ENCODE data around the gene ADAMTSL1. TPM values are rescaled to one million over a fixed set of nuclear protein-coding genes. Genes with fewer than 3 reads are reported as not detected.

Gene ADAMTSL1
- total RNA-seq, 2 donors from 2014 or later = not detected

- no peak for ATAC-seq (replicated peaks)
- peaks cover 5% of the 10 kb centered on the region for H3K27me3 Mint-ChIP-seq
- no peak overlapping the region for H3K27ac Mint-ChIP-seq
- H3K4me1 Mint-ChIP-seq = no peaks in the 10 kb centered on the region
- no peaks in the 10 kb centered on the region for H3K36me3 Mint-ChIP-seq (ENCODE audit: low read depth)
- H3K9me3 Mint-ChIP-seq = no peaks in the 10 kb centered on the region
- H3K4me3 Mint-ChIP-seq = no peak overlapping the region
Measured at GRCh38 chr9:18783909-18784308, 310.0 kb downstream of the ADAMTSL1 start.

- peaks cover 5% of the 10 kb centered on the region for H3K27me3 Mint-ChIP-seq
- H3K27ac Mint-ChIP-seq = no peak overlapping the region
- H3K36me3 Mint-ChIP-seq (ENCODE audit: low read depth) = no peaks in the 10 kb centered on the region
- ATAC-seq (replicated peaks) = no peak
- no peak overlapping the region for H3K4me3 Mint-ChIP-seq
- H3K9me3 Mint-ChIP-seq = no peaks in the 10 kb centered on the region
- H3K4me1 Mint-ChIP-seq = no peaks in the 10 kb centered on the region
Measured at GRCh38 chr9:18785604-18786003, 311.7 kb downstream of the ADAMTSL1 start.

GRCh38 chr9:18786196-18786595 is 312.2 kb downstream of the ADAMTSL1 start:
- no peaks in the 10 kb centered on the region for H3K36me3 Mint-ChIP-seq (ENCODE audit: low read depth)
- H3K27me3 Mint-ChIP-seq = peaks cover 5% of the 10 kb centered on the region
- no peaks in the 10 kb centered on the region for H3K9me3 Mint-ChIP-seq
- no peak overlapping the region for H3K27ac Mint-ChIP-seq
- ATAC-seq (replicated peaks) = no peak
- no peak overlapping the region for H3K4me3 Mint-ChIP-seq
- H3K4me1 Mint-ChIP-seq = no peaks in the 10 kb centered on the region

- H3K4me3 Mint-ChIP-seq = no peak overlapping the region
- no peaks in the 10 kb centered on the region for H3K36me3 Mint-ChIP-seq (ENCODE audit: low read depth)
- H3K27ac Mint-ChIP-seq = no peak overlapping the region
- no peak for ATAC-seq (replicated peaks)
- H3K4me1 Mint-ChIP-seq = no peaks in the 10 kb centered on the region
- H3K27me3 Mint-ChIP-seq = peaks cover 5% of the 10 kb centered on the region
- no peaks in the 10 kb centered on the region for H3K9me3 Mint-ChIP-seq
Measured at GRCh38 chr9:18786911-18787650, 313.1 kb downstream of the ADAMTSL1 start.

- no peaks in the 10 kb centered on the region for H3K36me3 Mint-ChIP-seq (ENCODE audit: low read depth)
- H3K27me3 Mint-ChIP-seq = no peaks in the 10 kb centered on the region
- H3K4me1 Mint-ChIP-seq = no peaks in the 10 kb centered on the region
- no peak overlapping the region for H3K27ac Mint-ChIP-seq
- H3K4me3 Mint-ChIP-seq = no peak overlapping the region
- H3K9me3 Mint-ChIP-seq = no peaks in the 10 kb centered on the region
- no peak for ATAC-seq (replicated peaks)
Measured at GRCh38 chr9:18788256-18788655, 314.3 kb downstream of the ADAMTSL1 start.

- H3K36me3 Mint-ChIP-seq (ENCODE audit: low read depth) = no peaks in the 10 kb centered on the region
- no peaks in the 10 kb centered on the region for H3K4me1 Mint-ChIP-seq
- peaks cover 3% of the 10 kb centered on the region for H3K27me3 Mint-ChIP-seq
- no peak overlapping the region for H3K27ac Mint-ChIP-seq
- ATAC-seq (replicated peaks) = no peak
- no peak overlapping the region for H3K4me3 Mint-ChIP-seq
- no peaks in the 10 kb centered on the region for H3K9me3 Mint-ChIP-seq
Measured at GRCh38 chr9:18791074-18791473, 317.1 kb downstream of the ADAMTSL1 start.

- Mint-ChIP-seq H3K27me3 (peaks cover 3% of the 10 kb centered on the region), H3K36me3 (ENCODE audit: low read depth) (no peaks in the 10 kb centered on the region), H3K4me3 (no peak overlapping the region), H3K9me3 (no peaks in the 10 kb centered on the region), H3K4me1 (no peaks in the 10 kb centered on the region), H3K27ac (no peak overlapping the region)
- no peak for ATAC-seq (replicated peaks)
Measured at GRCh38 chr9:18793122-18793521, 319.2 kb downstream of the ADAMTSL1 start.

- no peak overlapping the region for H3K27ac Mint-ChIP-seq
- peaks cover 6% of the 10 kb centered on the region for H3K27me3 Mint-ChIP-seq
- no peaks in the 10 kb centered on the region for H3K4me1 Mint-ChIP-seq
- no peaks in the 10 kb centered on the region for H3K36me3 Mint-ChIP-seq (ENCODE audit: low read depth)
- ATAC-seq (replicated peaks) = no peak
- no peak overlapping the region for H3K4me3 Mint-ChIP-seq
- H3K9me3 Mint-ChIP-seq = no peaks in the 10 kb centered on the region
Measured at GRCh38 chr9:18795947-18796671, 322.2 kb downstream of the ADAMTSL1 start.

- Mint-ChIP-seq H3K4me3 (no peak overlapping the region), H3K4me1 (no peaks in the 10 kb centered on the region), H3K36me3 (ENCODE audit: low read depth) (no peaks in the 10 kb centered on the region), H3K27me3 (peaks cover 6% of the 10 kb centered on the region), H3K9me3 (no peaks in the 10 kb centered on the region), H3K27ac (no peak overlapping the region)
- no peak for ATAC-seq (replicated peaks)
Measured at GRCh38 chr9:18796696-18797270, 322.8 kb downstream of the ADAMTSL1 start.

- H3K27ac Mint-ChIP-seq = no peak overlapping the region
- no peaks in the 10 kb centered on the region for H3K4me1 Mint-ChIP-seq
- peaks cover 6% of the 10 kb centered on the region for H3K27me3 Mint-ChIP-seq
- no peaks in the 10 kb centered on the region for H3K9me3 Mint-ChIP-seq
- ATAC-seq (replicated peaks) = no peak
- H3K36me3 Mint-ChIP-seq (ENCODE audit: low read depth) = no peaks in the 10 kb centered on the region
- H3K4me3 Mint-ChIP-seq = no peak overlapping the region
Measured at GRCh38 chr9:18798106-18798505, 324.2 kb downstream of the ADAMTSL1 start.

GRCh38 chr9:18798508-18799290 is 324.7 kb downstream of the ADAMTSL1 start:
- Mint-ChIP-seq H3K36me3 (ENCODE audit: low read depth) (no peaks in the 10 kb centered on the region), H3K4me1 (no peaks in the 10 kb centered on the region), H3K27me3 (peaks cover 6% of the 10 kb centered on the region), H3K9me3 (no peaks in the 10 kb centered on the region), H3K27ac (no peak overlapping the region), H3K4me3 (no peak overlapping the region)
- no peak for ATAC-seq (replicated peaks)

- Mint-ChIP-seq H3K4me3 (no peak overlapping the region), H3K27me3 (peaks cover 6% of the 10 kb centered on the region), H3K9me3 (no peaks in the 10 kb centered on the region), H3K36me3 (ENCODE audit: low read depth) (no peaks in the 10 kb centered on the region), H3K4me1 (no peaks in the 10 kb centered on the region), H3K27ac (no peak overlapping the region)
- ATAC-seq (replicated peaks) = no peak
Measured at GRCh38 chr9:18799428-18799827, 325.5 kb downstream of the ADAMTSL1 start.

GRCh38 chr9:18800579-18800978 is 326.6 kb downstream of the ADAMTSL1 start:
- H3K27me3 Mint-ChIP-seq = peaks cover 9% of the 10 kb centered on the region
- H3K9me3 Mint-ChIP-seq = no peaks in the 10 kb centered on the region
- H3K27ac Mint-ChIP-seq = no peak overlapping the region
- H3K36me3 Mint-ChIP-seq (ENCODE audit: low read depth) = no peaks in the 10 kb centered on the region
- H3K4me1 Mint-ChIP-seq = no peaks in the 10 kb centered on the region
- ATAC-seq (replicated peaks) = no peak
- no peak overlapping the region for H3K4me3 Mint-ChIP-seq

- H3K27me3 Mint-ChIP-seq = peaks cover 10% of the 10 kb centered on the region
- no peak overlapping the region for H3K27ac Mint-ChIP-seq
- no peak overlapping the region for H3K4me3 Mint-ChIP-seq
- H3K4me1 Mint-ChIP-seq = no peaks in the 10 kb centered on the region
- no peaks in the 10 kb centered on the region for H3K9me3 Mint-ChIP-seq
- no peaks in the 10 kb centered on the region for H3K36me3 Mint-ChIP-seq (ENCODE audit: low read depth)
- ATAC-seq (replicated peaks) = no peak
Measured at GRCh38 chr9:18805386-18805785, 331.4 kb downstream of the ADAMTSL1 start.
